Tibial nerve (tissue), 4 donors: ENCODE data around the gene LRP6. TPM values are rescaled to one million over a fixed set of nuclear protein-coding genes. Genes with fewer than 3 reads are reported as not detected.
"Not testable (repeated sequence)": the region's sequence is repeated elsewhere in the genome, so short reads cannot be mapped to it uniquely, and the experiment has no call there.

Source experiments
- DNase-seq, 2 donors: peaks; one replicate each; pipeline ENCODE4 v3.0.0-alpha.2; 2019; ENCODE audit warnings: low spot score in 2 of 2
- H3K27ac ChIP-seq, 4 donors: fragments of 200-600 bp; sonication (generic) in 3 of 4; one replicate each; pipeline ENCODE4 v1.5.1; 2017 to 2019; ENCODE audit warnings: mild to moderate bottlenecking in 1 of 4
- H3K27me3 ChIP-seq, 2 donors: fragments of 200-600 bp; sonication (generic) in 1 of 2; one replicate each; pipeline versions ENCODE4 v1.5.1 to v1.6.0; 2017 to 2019
- H3K36me3 ChIP-seq, 3 donors: fragments of 200-600 bp; sonication (generic); one replicate each; pipeline ENCODE4 v1.5.1; 2018 to 2019
- H3K4me1 ChIP-seq, 4 donors: fragments of 200-600 bp; sonication (generic) in 3 of 4; one replicate each; pipeline ENCODE4 v1.5.1; 2017 to 2019
- H3K4me3 ChIP-seq, 4 donors: fragments of 200-600 bp; sonication (generic) in 3 of 4; one replicate each; pipeline ENCODE4 v1.5.1; 2017 to 2019; ENCODE audit warnings: mild to moderate bottlenecking in 1 of 4, moderate library complexity in 1 of 4
- H3K9me3 ChIP-seq, 4 donors: fragments of 200-600 bp; sonication (generic) in 3 of 4; one replicate each; pipeline ENCODE4 v1.5.1; 2017 to 2019
- EP300 ChIP-seq, 2 donors: sonication (generic); formaldehyde crosslinking; IDR thresholded peaks; one replicate each; pipeline ENCODE4 v1.6.1; 2017; ENCODE audit warnings: antibody characterized with exemption in 2 of 2, mild to moderate bottlenecking in 1 of 2
- POLR2A ChIP-seq, 2 donors: fragments of 450-650 bp; IDR thresholded peaks; one replicate each; pipeline ENCODE4 v1.6.1; 2017; ENCODE audit warnings: antibody characterized with exemption in 2 of 2, mild to moderate bottlenecking in 2 of 2, moderate library complexity in 2 of 2
- WGBS, 2 donors: methylation state at CpG; one replicate each; pipeline ENCODE4 v1.1.5; 2018; 5-methylcytosine and 5-hydroxymethylcytosine counted together
- total RNA-seq, 4 donors: library from RNA; depleted of rRNA; stranded (reverse); fragments of >200 nt; gene quantifications; one replicate each; pipeline ENCODE4 v1.1.0, GENCODE V29; 2016
- TF ChIP-seq, protein P1 (sequence below), 5 experiments: fragments of 200-600 bp in 3 of 5; fragments of 450-650 bp in 2 of 5; sonication (generic) in 3 of 5; IDR thresholded peaks; one replicate each; pipeline ENCODE4 v1.5.1; 2016 to 2019; ENCODE audit warnings: antibody characterized with exemption in 5 of 5, mild to moderate bottlenecking in 3 of 5, moderate library complexity in 2 of 5

The LRP6 gene
- total RNA-seq, 4 donors from 2014 or later: 30.6 to 64.5 (median 44.9) TPM

DNA sequence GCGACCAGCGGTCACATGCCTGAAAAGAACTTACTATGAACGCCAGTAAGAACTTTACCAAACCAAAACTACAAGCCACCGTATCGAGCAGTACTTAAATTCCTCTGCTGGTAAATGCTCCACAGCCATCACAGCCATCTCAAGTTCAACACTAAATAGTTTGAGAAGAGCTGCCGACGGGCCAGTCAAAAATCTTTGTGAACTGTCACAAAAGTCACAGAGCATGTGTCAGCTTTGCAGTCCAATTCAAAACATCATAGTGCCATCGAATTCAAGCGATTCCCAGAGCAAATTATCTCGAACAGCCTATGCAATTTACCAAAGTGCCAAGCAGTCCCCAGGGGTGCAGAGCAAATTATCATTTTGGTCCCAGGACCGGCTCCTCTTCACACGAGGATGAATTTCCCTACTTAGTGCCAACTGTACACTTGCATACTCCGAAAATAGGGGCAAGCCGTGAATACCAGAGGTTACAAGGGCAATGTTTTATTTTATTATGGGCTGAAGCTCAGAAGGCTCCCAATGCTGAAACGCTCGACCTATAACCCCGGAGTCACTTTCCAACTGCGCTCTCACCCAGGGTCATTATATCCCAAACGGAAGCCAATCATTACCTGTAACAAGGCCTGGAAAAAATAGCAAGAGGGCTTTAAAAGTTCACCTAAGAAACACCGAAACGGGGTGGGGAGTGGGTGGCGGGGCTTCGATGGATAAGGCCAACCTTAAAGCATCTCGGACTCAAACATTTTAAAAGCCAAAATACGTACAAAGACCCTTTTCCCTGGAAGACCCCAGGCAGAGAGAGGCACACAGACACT, 1.1 kb downstream of the LRP6 start:
- 1 to 3% methylated on average over 25 of the region's 25 CpGs for WGBS, 2 donors
- Histone ChIP-seq H3K27me3 (no peaks in the 10 kb centered on the region), H3K27ac (peak overlapping the region; percentile 96 to 100 (median 98)), H3K4me1 (peaks cover 0 to 23% (median 0%) of the 10 kb centered on the region in 4 donors), H3K4me3 (peak overlapping the region; percentile 80 to 98 (median 88)), H3K9me3 (no peaks in the 10 kb centered on the region), H3K36me3 (no peaks in the 10 kb centered on the region)
- TF ChIP-seq EP300 (IDR thresholded peaks at IDR 0.05): peak in 1 of 2 donors; percentile 20
- TF ChIP-seq, protein P1, sequence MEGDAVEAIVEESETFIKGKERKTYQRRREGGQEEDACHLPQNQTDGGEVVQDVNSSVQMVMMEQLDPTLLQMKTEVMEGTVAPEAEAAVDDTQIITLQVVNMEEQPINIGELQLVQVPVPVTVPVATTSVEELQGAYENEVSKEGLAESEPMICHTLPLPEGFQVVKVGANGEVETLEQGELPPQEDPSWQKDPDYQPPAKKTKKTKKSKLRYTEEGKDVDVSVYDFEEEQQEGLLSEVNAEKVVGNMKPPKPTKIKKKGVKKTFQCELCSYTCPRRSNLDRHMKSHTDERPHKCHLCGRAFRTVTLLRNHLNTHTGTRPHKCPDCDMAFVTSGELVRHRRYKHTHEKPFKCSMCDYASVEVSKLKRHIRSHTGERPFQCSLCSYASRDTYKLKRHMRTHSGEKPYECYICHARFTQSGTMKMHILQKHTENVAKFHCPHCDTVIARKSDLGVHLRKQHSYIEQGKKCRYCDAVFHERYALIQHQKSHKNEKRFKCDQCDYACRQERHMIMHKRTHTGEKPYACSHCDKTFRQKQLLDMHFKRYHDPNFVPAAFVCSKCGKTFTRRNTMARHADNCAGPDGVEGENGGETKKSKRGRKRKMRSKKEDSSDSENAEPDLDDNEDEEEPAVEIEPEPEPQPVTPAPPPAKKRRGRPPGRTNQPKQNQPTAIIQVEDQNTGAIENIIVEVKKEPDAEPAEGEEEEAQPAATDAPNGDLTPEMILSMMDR (IDR thresholded peaks at IDR 0.05): no peak
- no peak for DNase-seq

DNA sequence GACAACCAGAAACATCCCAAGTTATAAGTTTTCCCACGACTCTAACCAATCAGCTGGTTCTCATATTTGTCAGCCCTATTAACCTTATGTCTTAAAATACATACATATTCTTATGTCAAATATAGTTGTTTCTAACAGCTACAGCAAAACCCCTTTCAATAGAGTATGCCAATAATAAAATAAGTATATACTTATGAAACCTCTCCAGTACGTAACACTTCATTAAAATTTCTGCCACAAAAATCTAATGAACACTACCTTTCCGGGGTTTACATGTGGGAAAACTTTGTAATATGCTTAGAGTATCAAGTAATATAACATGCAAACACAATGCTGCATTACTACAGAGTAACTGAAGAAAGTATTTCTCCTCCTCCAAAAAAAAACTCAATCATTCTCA, 1.8 kb downstream of the LRP6 start:
- no peaks in the 10 kb centered on the region for H3K36me3 ChIP-seq
- no peaks in the 10 kb centered on the region for H3K27me3 ChIP-seq
- TF ChIP-seq, protein P1 (IDR thresholded peaks at IDR 0.05): no peak
- no peak for TF ChIP-seq POLR2A (IDR thresholded peaks at IDR 0.05)
- no peak for TF ChIP-seq EP300 (IDR thresholded peaks at IDR 0.05)
- DNase-seq: no peak
- peak overlapping the region; percentile 80 to 98 (median 88) for H3K4me3 ChIP-seq
- 35 to 37% methylated on average over 3 of the region's 3 CpGs for WGBS, 2 donors
- H3K4me1 ChIP-seq: peaks cover 0 to 23% (median 0%) of the 10 kb centered on the region in 4 donors
- H3K27ac ChIP-seq: peak overlapping the region in 3 of 4 donors; percentile 98 to 100 (median 99)
- H3K9me3 ChIP-seq: no peaks in the 10 kb centered on the region

DNA sequence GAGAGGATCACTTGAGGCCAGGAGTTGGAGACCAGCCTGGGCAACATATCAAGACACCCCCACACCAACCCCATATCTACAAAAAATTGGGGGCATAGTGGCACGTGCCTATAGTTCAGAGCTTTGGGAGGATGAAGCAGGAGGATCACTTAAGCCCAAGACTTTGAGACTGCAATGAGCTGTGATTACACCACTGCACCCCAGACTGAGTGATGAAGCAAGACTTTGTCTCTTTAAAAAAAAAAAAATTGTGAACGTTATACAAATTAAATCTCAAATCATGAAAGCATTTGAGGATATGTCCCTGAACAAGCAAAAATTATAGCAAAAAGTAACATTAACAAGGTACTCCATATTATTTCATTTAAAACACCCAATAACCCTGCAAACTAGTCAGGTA, 2.9 kb downstream of the LRP6 start:
- H3K27me3 ChIP-seq: no peaks in the 10 kb centered on the region
- no peak overlapping the region for H3K4me3 ChIP-seq
- H3K27ac ChIP-seq: no peak overlapping the region

DNA sequence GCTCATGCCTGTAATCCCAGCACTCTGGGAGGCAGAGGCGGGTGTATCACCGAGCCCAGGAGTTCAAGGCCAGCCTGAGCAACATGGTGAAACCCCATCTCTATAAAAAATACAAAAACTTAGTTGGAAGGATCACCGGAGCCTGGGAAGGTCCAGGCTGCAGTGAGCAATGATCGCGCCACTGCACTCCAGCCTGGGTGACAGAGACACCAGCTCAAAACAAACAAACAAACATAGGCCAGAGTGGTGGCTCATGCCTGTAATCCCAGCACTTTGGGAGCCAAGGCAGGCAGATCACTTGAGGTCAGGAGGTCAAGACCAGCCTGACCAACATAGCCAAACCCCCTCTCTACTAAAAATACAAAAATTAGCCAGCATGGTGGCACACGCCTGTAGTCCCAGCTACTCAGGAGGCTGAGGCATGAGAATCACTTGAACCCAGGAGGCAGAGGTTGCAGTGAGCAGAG, 10.5 kb downstream of the LRP6 start:
- H3K27me3 ChIP-seq, H3K36me3 ChIP-seq, DNase-seq, H3K27ac ChIP-seq, H3K9me3 ChIP-seq, H3K4me3 ChIP-seq: not testable (repeated sequence)
- WGBS, 2 donors: 83 to 94% methylated on average over 6 of the region's 6 CpGs
- H3K4me1 ChIP-seq: peaks cover 0 to 23% (median 2%) of the 10 kb centered on the region in 4 donors

More for the DNA sequence above, 2.9 kb downstream of the LRP6 start:
- WGBS, 2 donors: 43 to 57% methylated on average over 2 of the region's 2 CpGs
- no peak for DNase-seq
- Histone ChIP-seq H3K36me3 (no peaks in the 10 kb centered on the region), H3K9me3 (no peaks in the 10 kb centered on the region), H3K4me1 (peaks cover 0 to 23% (median 0%) of the 10 kb centered on the region in 4 donors)
- TF ChIP-seq EP300 (IDR thresholded peaks at IDR 0.05): no peak
- TF ChIP-seq POLR2A (IDR thresholded peaks at IDR 0.05): no peak
- TF ChIP-seq, protein P1 (IDR thresholded peaks at IDR 0.05): no peak

DNA sequence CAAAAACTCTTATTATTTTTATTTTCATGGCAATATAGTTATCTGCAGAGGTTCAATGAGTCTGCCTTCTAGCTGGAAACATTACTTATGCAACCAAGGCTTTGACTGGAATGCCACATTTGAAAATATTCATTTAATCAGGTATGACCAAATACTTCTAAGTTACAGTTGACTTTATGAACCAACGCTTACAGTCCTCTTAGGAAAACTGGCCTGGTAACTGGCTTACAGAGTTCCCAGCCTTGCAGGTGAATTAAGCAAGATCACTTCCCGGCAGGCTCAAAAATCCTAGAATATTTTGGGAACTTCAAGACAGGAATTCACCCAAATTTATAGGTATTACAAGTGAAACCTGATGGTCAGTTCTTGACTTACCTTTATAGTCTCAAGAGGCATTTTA, 12.3 kb downstream of the LRP6 start:
- TF ChIP-seq EP300 (IDR thresholded peaks at IDR 0.05): no peak
- no peak for TF ChIP-seq POLR2A (IDR thresholded peaks at IDR 0.05)
- TF ChIP-seq, protein P1 (IDR thresholded peaks at IDR 0.05): no peak
- Histone ChIP-seq H3K27me3 (no peaks in the 10 kb centered on the region), H3K27ac (no peak overlapping the region), H3K36me3 (no peaks in the 10 kb centered on the region), H3K4me1 (peaks cover 0 to 23% (median 2%) of the 10 kb centered on the region in 4 donors), H3K9me3 (no peaks in the 10 kb centered on the region), H3K4me3 (no peak overlapping the region)
- whole genome bisulfite sequencing, 2 donors: 85 to 91% methylated on average over 2 of the region's 2 CpGs
- DNase-seq: no peak
